ENCODE data around the gene RPS29.
"Not testable (repeated sequence)": the region's sequence is repeated elsewhere in the genome, so short reads cannot be mapped to it uniquely, and the experiment has no call there.

The RPS29 gene

GRCh38 chr14:49594347-49595091 is 8.3 kb upstream of the RPS29 start:
- DNase-seq: peak; percentile 48

- peak; percentile 77 for DNase-seq
These were observed 6.8 kb upstream of the RPS29 start for GRCh38 chr14:49593016-49593415.

- no peak for DNase-seq
These were observed 3.2 kb upstream of the RPS29 start for GRCh38 chr14:49589387-49589786.

- DNase-seq: peak; percentile 74
These were observed 687 bp upstream of the RPS29 start for GRCh38 chr14:49586673-49587460.

- DNase-seq: not testable (repeated sequence)
These were observed 1.1 kb downstream of the RPS29 start for GRCh38 chr14:49584981-49585640.

- no peak for DNase-seq
These were observed 2.1 kb downstream of the RPS29 start for GRCh38 chr14:49584058-49584457.

GRCh38 chr14:49583629-49584028 is 2.6 kb downstream of the RPS29 start:
- no peak for DNase-seq

- no peak for DNase-seq
These were observed 3.8 kb downstream of the RPS29 start for GRCh38 chr14:49582113-49582977.

GRCh38 chr14:49581209-49582112 is 4.7 kb downstream of the RPS29 start:
- no peak for DNase-seq

- no peak for DNase-seq
These were observed 6.3 kb downstream of the RPS29 start for GRCh38 chr14:49579841-49580240.

- no peak for DNase-seq
These were observed 8.0 kb downstream of the RPS29 start for GRCh38 chr14:49578141-49578540.

GRCh38 chr14:49574038-49574437 is 12.1 kb downstream of the RPS29 start:
- no peak for DNase-seq

- DNase-seq: no peak
These were observed 16.9 kb downstream of the RPS29 start for GRCh38 chr14:49569281-49569680.

GRCh38 chr14:49566714-49567113 is 19.5 kb downstream of the RPS29 start:
- no peak for DNase-seq

- DNase-seq: no peak
These were observed 26.0 kb downstream of the RPS29 start for GRCh38 chr14:49559979-49560768.

- DNase-seq: no peak
These were observed 32.3 kb downstream of the RPS29 start for GRCh38 chr14:49553892-49554291.

GRCh38 chr14:49553106-49553505 is 33.1 kb downstream of the RPS29 start:
- no peak for DNase-seq

- DNase-seq: no peak
These were observed 34.6 kb downstream of the RPS29 start for GRCh38 chr14:49551569-49551968.

GRCh38 chr14:49550286-49551184 is 35.6 kb downstream of the RPS29 start:
- no peak for DNase-seq

- DNase-seq: peak; percentile 56
These were observed 36.3 kb downstream of the RPS29 start for GRCh38 chr14:49549881-49550280.
